GM19455 (cell line): ENCODE data around the gene FBXL7.

Experiments used
- ATAC-seq: cut with Tn5 transposase; IDR thresholded peaks from one replicate; pipeline ENCODE4 v1.9.1; 2021; ENCODE audit not compliant: unreplicated experiment

FBXL7 gene

GRCh38 chr5:15702102-15702501, 202.1 kb downstream of the FBXL7 start:
- ATAC-seq = no peak

DNA sequence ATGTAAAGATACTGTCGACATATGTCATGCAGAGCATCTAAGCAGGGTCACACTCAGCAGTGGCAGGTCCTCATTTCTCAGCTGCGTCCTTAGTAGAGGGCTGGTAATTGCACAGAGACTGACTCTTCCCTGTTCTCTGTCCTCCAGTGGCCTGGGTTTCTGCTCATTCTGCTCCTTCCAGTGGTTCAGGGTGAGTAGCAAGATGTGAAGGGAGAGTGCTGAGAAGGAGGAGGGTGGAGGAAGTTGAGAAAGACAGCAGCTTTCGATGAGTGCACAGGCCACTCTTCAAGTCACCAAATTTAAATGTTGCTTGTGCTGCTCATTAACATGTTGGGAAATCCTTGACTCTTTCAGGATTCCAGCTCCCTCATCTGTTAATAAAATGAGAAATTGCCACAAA, 203.9 kb downstream of the FBXL7 start:
- no peak for ATAC-seq

DNA sequence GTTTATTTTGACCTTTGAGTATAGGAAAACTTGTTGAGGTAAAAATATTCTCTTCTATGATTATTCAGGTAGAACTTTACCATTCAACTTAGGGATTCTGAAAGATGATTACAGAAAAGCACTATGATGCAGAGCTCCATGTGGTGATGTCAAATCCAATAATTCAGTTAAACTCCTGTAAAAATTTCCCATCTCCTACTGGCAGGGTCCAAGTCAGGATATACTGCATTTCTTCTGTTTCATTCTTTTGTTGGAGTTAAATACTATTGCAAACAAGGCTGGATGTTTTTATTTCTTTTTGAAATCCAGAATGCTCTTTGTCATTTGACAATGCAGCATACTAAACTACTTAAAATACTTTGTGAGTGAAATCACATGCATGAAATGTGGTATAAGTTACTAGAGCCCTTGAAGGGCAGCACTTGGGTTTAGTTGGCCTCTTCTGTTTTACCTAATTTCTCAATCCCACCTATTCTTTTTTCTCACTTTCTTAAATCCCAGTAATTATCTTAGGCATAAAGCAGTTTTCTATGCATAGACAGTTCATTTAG, 204.5 kb downstream of the FBXL7 start:
- ATAC-seq = no peak

DNA sequence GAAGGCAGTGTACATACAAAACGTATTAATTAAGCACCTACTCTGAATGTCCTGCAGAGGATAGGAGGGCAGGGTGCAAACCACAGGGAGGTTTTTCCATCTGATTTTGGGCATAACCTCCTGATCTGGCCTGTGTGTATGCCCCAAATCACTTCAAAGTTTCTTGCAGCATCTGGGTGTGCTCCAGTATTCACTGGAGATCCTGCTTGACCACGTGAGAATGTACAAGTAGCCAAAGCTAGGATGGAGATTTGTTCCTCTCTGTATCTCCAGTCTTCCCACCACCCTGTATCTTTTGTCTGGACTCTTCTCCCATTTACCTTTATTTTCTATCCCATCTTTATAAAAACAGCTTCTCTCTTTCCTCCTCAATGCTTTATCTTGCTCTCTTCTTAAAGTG, 207.7 kb downstream of the FBXL7 start:
- no peak for ATAC-seq

DNA sequence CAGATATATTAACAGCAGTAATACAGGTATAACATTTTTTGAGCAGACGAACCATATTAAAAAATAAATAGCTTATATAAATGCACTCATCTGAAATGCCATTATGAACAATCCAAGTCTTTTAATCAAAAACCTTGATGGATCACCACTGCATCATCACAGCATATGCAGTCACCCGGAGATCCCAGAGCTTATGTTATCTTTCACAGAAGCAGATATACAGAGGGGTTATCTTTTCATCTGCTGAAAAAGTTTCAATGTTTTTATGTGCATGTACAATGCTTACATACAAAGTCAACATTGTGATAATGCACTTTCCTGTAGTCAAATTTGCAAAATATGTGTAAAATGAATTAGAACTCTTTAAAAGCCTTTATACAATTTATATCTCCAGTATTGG, 211.9 kb downstream of the FBXL7 start:
- no peak for ATAC-seq

DNA sequence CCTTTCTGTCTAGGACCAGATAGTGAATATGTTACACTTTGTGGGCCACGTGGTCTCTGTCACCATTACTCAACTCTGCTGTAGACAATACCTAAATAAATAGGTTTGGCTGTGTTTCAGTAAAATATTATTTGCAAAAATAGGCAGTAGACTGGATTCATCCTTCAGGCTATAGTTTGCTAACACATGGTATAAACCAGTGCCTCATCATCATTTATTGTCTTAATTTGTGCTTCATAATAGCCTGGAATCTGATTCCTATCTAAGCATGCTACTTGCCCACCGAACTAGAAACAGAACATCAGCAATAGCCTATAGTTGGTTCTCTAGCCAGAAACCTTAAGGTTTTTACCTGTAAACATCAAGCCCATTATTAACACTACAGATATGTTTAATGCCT, 215.6 kb downstream of the FBXL7 start:
- ATAC-seq = no peak

GRCh38 chr5:15715967-15716366, 216.0 kb downstream of the FBXL7 start:
- ATAC-seq = no peak

DNA sequence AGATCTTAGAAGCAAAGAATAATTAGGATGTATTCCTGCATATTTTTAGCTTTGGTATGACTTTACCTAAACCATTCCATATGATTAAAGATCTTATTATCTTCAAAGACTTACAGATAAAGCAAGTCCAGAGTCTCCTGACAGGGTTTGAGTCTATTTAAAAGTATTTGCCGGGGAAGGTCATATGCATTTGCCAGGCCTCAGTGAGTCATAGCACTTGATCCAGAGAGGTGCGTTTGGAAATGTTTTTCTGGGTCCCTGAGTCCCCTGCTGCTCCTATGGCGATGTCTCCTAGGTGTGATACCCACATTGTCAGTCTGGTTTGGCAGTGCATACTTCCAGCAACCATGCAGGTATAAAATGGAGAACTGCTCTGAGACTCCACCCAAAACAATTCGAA, 217.0 kb downstream of the FBXL7 start:
- ATAC-seq = no peak

- no peak for ATAC-seq
Measured at GRCh38 chr5:15718421-15719179, 218.6 kb downstream of the FBXL7 start.

DNA sequence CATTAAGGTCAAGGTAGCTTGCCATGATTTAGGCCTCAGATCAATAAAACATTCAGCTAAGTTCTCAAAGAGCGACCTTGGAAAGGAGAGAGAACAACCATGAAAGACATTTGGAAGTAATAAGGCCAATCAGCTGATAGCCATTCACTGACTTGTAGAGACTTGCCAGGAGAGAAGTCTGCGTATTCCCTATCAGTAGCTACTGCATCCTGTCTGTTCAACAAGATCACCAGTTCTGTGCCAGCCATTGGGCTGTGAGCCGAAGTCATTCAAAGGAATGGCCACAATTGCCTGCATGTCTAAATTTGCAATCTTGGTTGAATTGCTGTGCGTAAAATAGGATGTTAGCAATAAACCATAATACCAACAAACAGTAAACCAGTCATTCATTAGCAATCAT, 219.8 kb downstream of the FBXL7 start:
- ATAC-seq = no peak

GRCh38 chr5:15720515-15720914, 220.5 kb downstream of the FBXL7 start:
- ATAC-seq = no peak

DNA sequence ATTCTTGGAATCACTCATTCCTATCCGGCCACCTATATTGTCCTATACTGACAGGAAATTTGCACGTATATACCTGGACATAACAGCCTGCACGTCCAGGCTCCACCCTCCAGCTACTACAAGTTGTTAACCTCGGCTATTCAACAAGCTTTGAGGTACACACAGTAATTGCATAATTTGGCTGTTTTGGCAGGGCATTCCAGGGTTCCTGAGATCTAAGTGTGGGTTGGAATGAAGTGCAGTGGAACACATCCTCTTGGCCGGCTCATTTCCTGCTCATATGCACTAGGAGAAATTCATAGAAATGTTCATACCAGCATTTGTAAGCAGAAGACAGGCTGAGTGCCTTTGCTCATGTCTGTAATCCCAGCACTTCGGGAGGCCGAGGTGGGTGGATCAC, 222.3 kb downstream of the FBXL7 start:
- no peak for ATAC-seq

GRCh38 chr5:15727375-15727774, 227.4 kb downstream of the FBXL7 start:
- no peak for ATAC-seq

- no peak for ATAC-seq
Measured at GRCh38 chr5:15728811-15729210, 228.8 kb downstream of the FBXL7 start.

- ATAC-seq = no peak
Measured at GRCh38 chr5:15731699-15732098, 231.7 kb downstream of the FBXL7 start.

- no peak for ATAC-seq
Measured at GRCh38 chr5:15734058-15734457, 234.1 kb downstream of the FBXL7 start.

- no peak for ATAC-seq
Measured at GRCh38 chr5:15737036-15737821, 237.2 kb downstream of the FBXL7 start.

DNA sequence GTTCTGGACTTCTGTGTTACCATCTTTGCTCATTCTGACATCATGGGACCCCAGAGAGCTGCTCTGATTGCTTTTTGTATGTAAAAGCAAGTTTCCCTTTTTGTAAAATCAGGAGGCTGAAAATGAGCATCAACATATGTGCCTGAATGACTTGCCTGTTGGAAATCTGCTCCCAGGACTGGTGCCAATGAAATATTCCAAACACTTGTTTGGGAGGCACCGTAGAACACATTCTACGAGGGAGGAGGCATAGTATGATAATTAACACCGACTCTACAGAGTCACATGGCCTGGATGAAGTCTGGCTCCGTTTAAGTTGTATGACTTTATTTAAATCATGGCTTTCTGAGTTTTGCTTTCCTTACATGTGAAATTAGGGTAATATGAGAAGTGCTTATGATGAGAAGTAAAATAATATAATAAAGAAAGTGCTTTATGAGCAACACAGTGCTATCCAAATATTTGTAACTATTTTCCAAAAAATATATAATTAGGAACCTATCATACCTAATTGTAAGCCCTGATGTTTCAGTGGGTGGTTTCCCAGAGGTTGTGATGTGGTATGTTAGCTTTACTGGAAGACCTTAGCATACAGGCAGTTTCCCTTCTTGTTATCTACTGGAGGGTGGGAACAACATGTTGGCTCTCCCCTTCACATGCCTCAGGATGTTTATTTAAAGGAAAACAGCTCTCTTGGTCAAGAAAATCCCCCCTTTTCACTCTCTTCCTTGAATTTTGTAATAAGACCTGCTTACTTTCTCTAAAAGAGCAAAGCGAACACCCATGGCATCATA, 238.1 kb downstream of the FBXL7 start:
- ATAC-seq = no peak

DNA sequence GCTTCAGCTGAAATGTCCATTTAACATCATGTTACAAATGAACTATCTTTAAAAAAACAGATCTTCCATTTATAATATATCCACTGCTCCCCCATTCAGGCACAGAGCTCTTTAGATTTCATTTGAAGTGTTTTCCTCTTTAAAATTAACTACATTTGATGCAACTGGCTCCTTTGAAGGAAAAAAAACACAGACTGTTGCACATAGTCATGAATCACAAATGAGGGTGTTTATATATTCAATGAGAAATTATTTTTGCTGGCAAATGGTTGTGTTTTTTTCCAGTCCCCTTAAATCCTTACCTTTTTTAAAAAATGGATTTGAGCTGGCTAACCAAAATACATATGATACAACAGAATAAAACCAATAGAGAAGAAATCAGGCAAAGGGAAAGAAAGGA, 240.4 kb downstream of the FBXL7 start:
- no peak for ATAC-seq

GRCh38 chr5:15741591-15741990, 241.6 kb downstream of the FBXL7 start:
- no peak for ATAC-seq

- no peak for ATAC-seq
Measured at GRCh38 chr5:15746833-15747232, 246.9 kb downstream of the FBXL7 start.
